Activated CD8-positive, alpha-beta T cell treated with anti-CD3 and anti-CD28 coated beads for 36 hours (primary cell): Measurements from ENCODE around the gene MYO5B. TPM values are rescaled to one million over a fixed set of nuclear protein-coding genes. Genes with fewer than 3 reads are reported as not detected.

Source experiments
- ATAC-seq: fragments of 200-7000 bp; cut with Tn5 transposase; one replicate; pipeline ENCODE4 v1.10.0; 2021; ENCODE audit warnings: mild to moderate bottlenecking, moderate library complexity
- CTCF ChIA-PET: fragments of 350-600 bp; sonication (Branson Sonifier 250); formaldehyde crosslinking; loops from one replicate; lab custom pipeline; 2021; ENCODE audit warnings: antibody characterized with exemption; lab: Charles Lee
- POLR2A ChIA-PET: fragments of 350-600 bp; sonication (Branson Sonifier 250); formaldehyde crosslinking; loops from one replicate; lab custom pipeline; 2021; ENCODE audit warnings: antibody characterized with exemption; lab: Charles Lee
- DNase-seq: peaks from one replicate; pipeline ENCODE4 v3.0.0-alpha.2; 2020
- H3K27ac Mint-ChIP-seq: one replicate; pipeline ENCODE4 v1.8.0; 2021; ENCODE audit warnings: mild to moderate bottlenecking, mixed read lengths
- H3K27me3 Mint-ChIP-seq: one replicate; pipeline ENCODE4 v1.8.0; 2021; ENCODE audit warnings: mixed read lengths
- H3K36me3 Mint-ChIP-seq: one replicate; pipeline ENCODE4 v1.8.0; 2021; ENCODE audit warnings: low read depth, mixed read lengths
- H3K4me1 Mint-ChIP-seq: one replicate; pipeline ENCODE4 v1.8.0; 2021; ENCODE audit warnings: low read depth, mixed read lengths
- H3K4me3 Mint-ChIP-seq: one replicate; pipeline ENCODE4 v1.8.0; 2021; ENCODE audit warnings: mild to moderate bottlenecking, moderate library complexity, mixed read lengths
- H3K9me3 Mint-ChIP-seq: one replicate; pipeline ENCODE4 v1.8.0; 2021; ENCODE audit warnings: mixed read lengths
- CTCF ChIP-seq: fragments of 200-600 bp; IDR thresholded peaks from one replicate; pipeline ENCODE4 v1.8.0; 2022; ENCODE audit warnings: antibody characterized with exemption, mild to moderate bottlenecking
- intact Hi-C: fragments of 100-400 bp; cut with micrococcal nuclease; formaldehyde crosslinking; loops from one replicate; pipeline ENCODE4 v1.10.0; 2022
- total RNA-seq, 2 experiments: library from RNA; stranded (reverse); gene quantifications; one replicate each; pipeline ENCODE4 v1.2.3, GENCODE V29; 2021

MYO5B gene
- total RNA-seq, 2 experiments from 2014 or later, result 0.09 TPM; not detected in 1

- DNase-seq, result no peak
- ChIA-PET CTCF (interaction anchor here (0.8 to 2.9 kb wide), 11 partner anchors 7 to 294 kb away, joined by 3 to 10 read pairs (median 4); no protein-coding TSS in a partner anchor), POLR2A (no interaction called here)
- Mint-ChIP-seq H3K4me1 (peaks cover 14% of the 10 kb centered on the region), H3K4me3 (peak overlapping the region; percentile 31), H3K27ac (no peak overlapping the region), H3K36me3 (no peaks in the 10 kb centered on the region), H3K27me3 (peaks cover 68% of the 10 kb centered on the region), H3K9me3 (no peaks in the 10 kb centered on the region)
- no peak for TF ChIP-seq CTCF
- intact Hi-C loops, result no loop called here
- no peak for ATAC-seq
Observed at GRCh38 chr18:50193796-50194630, 934 bp downstream of the MYO5B start.

GRCh38 chr18:50192995-50193795, 1.8 kb downstream of the MYO5B start:
- POLR2A ChIA-PET, result no interaction called here
- H3K27ac Mint-ChIP-seq, result no peak overlapping the region

GRCh38 chr18:50190926-50191325, 4.0 kb downstream of the MYO5B start:
- no peaks in the 10 kb centered on the region for H3K36me3 Mint-ChIP-seq
- intact Hi-C loops, result no loop called here
- H3K27ac Mint-ChIP-seq, result no peak overlapping the region
- TF ChIP-seq CTCF, result no peak
- H3K4me1 Mint-ChIP-seq, result peaks cover 14% of the 10 kb centered on the region
- DNase-seq, result no peak
- ChIA-PET CTCF (no interaction called here), POLR2A (no interaction called here)
- H3K4me3 Mint-ChIP-seq, result no peak overlapping the region
- H3K27me3 Mint-ChIP-seq, result peaks cover 52% of the 10 kb centered on the region
- ATAC-seq, result no peak
- no peaks in the 10 kb centered on the region for H3K9me3 Mint-ChIP-seq

More at GRCh38 chr18:50192995-50193795, 1.8 kb downstream of the MYO5B start:
- ATAC-seq, result no peak
- no peak for DNase-seq
- no peak for TF ChIP-seq CTCF
- CTCF ChIA-PET, result interaction anchor here (1.2 kb wide), 1 partner anchor 11 kb away, joined by 3 read pairs; no protein-coding TSS in a partner anchor
- H3K27me3 Mint-ChIP-seq, result peaks cover 64% of the 10 kb centered on the region
- intact Hi-C loops, result no loop called here
- H3K9me3 Mint-ChIP-seq, result no peaks in the 10 kb centered on the region
- peaks cover 14% of the 10 kb centered on the region for H3K4me1 Mint-ChIP-seq
- H3K36me3 Mint-ChIP-seq, result no peaks in the 10 kb centered on the region
- no peak overlapping the region for H3K4me3 Mint-ChIP-seq

- intact Hi-C loops, result no loop called here
- TF ChIP-seq CTCF, result no peak
- no peak for DNase-seq
- Mint-ChIP-seq H3K4me1 (peaks cover 9% of the 10 kb centered on the region), H3K27ac (no peak overlapping the region), H3K4me3 (no peak overlapping the region), H3K36me3 (no peaks in the 10 kb centered on the region), H3K9me3 (no peaks in the 10 kb centered on the region), H3K27me3 (peaks cover 45% of the 10 kb centered on the region)
- POLR2A ChIA-PET, result no interaction called here
- CTCF ChIA-PET, result no interaction called here
- peak; percentile 50 for ATAC-seq
Observed at GRCh38 chr18:50190236-50190635, 4.7 kb downstream of the MYO5B start.

- no peaks in the 10 kb centered on the region for H3K9me3 Mint-ChIP-seq
- H3K27ac Mint-ChIP-seq, result no peak overlapping the region
- POLR2A ChIA-PET, result no interaction called here
- intact Hi-C loops, result no loop called here
- DNase-seq, result no peak
- peaks cover 46% of the 10 kb centered on the region for H3K27me3 Mint-ChIP-seq
- no peak for ATAC-seq
- CTCF ChIA-PET, result no interaction called here
- TF ChIP-seq CTCF, result no peak
- no peak overlapping the region for H3K4me3 Mint-ChIP-seq
- H3K36me3 Mint-ChIP-seq, result no peaks in the 10 kb centered on the region
- H3K4me1 Mint-ChIP-seq, result peaks cover 9% of the 10 kb centered on the region
Observed at GRCh38 chr18:50189160-50189559, 5.8 kb downstream of the MYO5B start.
